Nephron (organoid): Measurements from ENCODE around the gene RFTN1.

Experiments used
- H3K27ac Mint-ChIP-seq, 3 experiments: 2 replicates each; pipeline ENCODE4 v1.8.0; 2020; ENCODE audit warnings: mixed read lengths in 3 of 3, mild to moderate bottlenecking in 2 of 3, moderate library complexity in 1 of 3
- H3K27me3 Mint-ChIP-seq: 2 replicates; pipeline ENCODE4 v1.8.0; 2021; ENCODE audit warnings: low read depth, mild to moderate bottlenecking, moderate library complexity, mixed read lengths
- H3K36me3 Mint-ChIP-seq: 2 replicates; pipeline ENCODE4 v1.8.0; 2020; ENCODE audit warnings: low read depth, mixed read lengths
- H3K4me1 Mint-ChIP-seq: 2 replicates; pipeline ENCODE4 v1.8.0; 2020; ENCODE audit warnings: mixed read lengths
- H3K4me3 Mint-ChIP-seq, 3 experiments: 2 replicates each; pipeline ENCODE4 v1.8.0; 2020; ENCODE audit warnings: mild to moderate bottlenecking in 3 of 3, mixed read lengths in 3 of 3, moderate library complexity in 2 of 3
- H3K9me3 Mint-ChIP-seq: 2 replicates; pipeline ENCODE4 v1.8.0; 2020; ENCODE audit warnings: mixed read lengths
- CTCF ChIP-seq, 3 experiments: fragments of 200-600 bp; sonication (generic); IDR thresholded peaks; one replicate each; pipeline ENCODE4 v1.5.0; 2021; ENCODE audit warnings: antibody characterized with exemption in 3 of 3; ENCODE audit not compliant: unreplicated experiment in 3 of 3

RFTN1 gene

GRCh38 chr3:16392065-16392464, 121.4 kb downstream of the RFTN1 start:
- peaks cover 51% of the 10 kb centered on the region for H3K4me1 Mint-ChIP-seq
- no peaks in the 10 kb centered on the region for H3K36me3 Mint-ChIP-seq
- peak overlapping the region; percentile 19 to 70 (median 54) for H3K27ac Mint-ChIP-seq
- peaks cover 5% of the 10 kb centered on the region for H3K27me3 Mint-ChIP-seq
- H3K9me3 Mint-ChIP-seq: no peaks in the 10 kb centered on the region
- TF ChIP-seq CTCF (IDR thresholded peaks at IDR 0.05; ENCODE audit: unreplicated experiment in 3 of 3): no peak
- no peak overlapping the region for H3K4me3 Mint-ChIP-seq

GRCh38 chr3:16390581-16390980, 122.9 kb downstream of the RFTN1 start:
- H3K36me3 Mint-ChIP-seq: no peaks in the 10 kb centered on the region
- no peaks in the 10 kb centered on the region for H3K9me3 Mint-ChIP-seq
- peaks cover 49% of the 10 kb centered on the region for H3K4me1 Mint-ChIP-seq
- no peak overlapping the region for H3K4me3 Mint-ChIP-seq
- peaks cover 5% of the 10 kb centered on the region for H3K27me3 Mint-ChIP-seq
- peak overlapping the region; percentile 4 to 27 (median 8) for H3K27ac Mint-ChIP-seq
- no peak for TF ChIP-seq CTCF (IDR thresholded peaks at IDR 0.05; ENCODE audit: unreplicated experiment in 3 of 3)

- H3K9me3 Mint-ChIP-seq: no peaks in the 10 kb centered on the region
- peak overlapping the region in 1 of 3 experiments; percentile 9 for H3K4me3 Mint-ChIP-seq
- H3K27ac Mint-ChIP-seq: peak overlapping the region; percentile 64 to 93 (median 91)
- no peak for TF ChIP-seq CTCF (IDR thresholded peaks at IDR 0.05; ENCODE audit: unreplicated experiment in 3 of 3)
- no peaks in the 10 kb centered on the region for H3K36me3 Mint-ChIP-seq
- H3K27me3 Mint-ChIP-seq: peaks cover 5% of the 10 kb centered on the region
- H3K4me1 Mint-ChIP-seq: peaks cover 49% of the 10 kb centered on the region
Observed at GRCh38 chr3:16388850-16389441, 124.6 kb downstream of the RFTN1 start.

GRCh38 chr3:16386561-16386960, 126.9 kb downstream of the RFTN1 start:
- Mint-ChIP-seq H3K9me3 (no peaks in the 10 kb centered on the region), H3K36me3 (no peaks in the 10 kb centered on the region), H3K27me3 (peaks cover 11% of the 10 kb centered on the region), H3K27ac (peak overlapping the region; percentile 11 to 64 (median 48)), H3K4me3 (no peak overlapping the region), H3K4me1 (peaks cover 43% of the 10 kb centered on the region)
- no peak for TF ChIP-seq CTCF (IDR thresholded peaks at IDR 0.05; ENCODE audit: unreplicated experiment in 3 of 3)

- H3K27me3 Mint-ChIP-seq: peaks cover 11% of the 10 kb centered on the region
- H3K36me3 Mint-ChIP-seq: no peaks in the 10 kb centered on the region
- TF ChIP-seq CTCF (IDR thresholded peaks at IDR 0.05; ENCODE audit: unreplicated experiment in 3 of 3): no peak
- H3K9me3 Mint-ChIP-seq: no peaks in the 10 kb centered on the region
- H3K27ac Mint-ChIP-seq: no peak overlapping the region
- H3K4me1 Mint-ChIP-seq: peaks cover 38% of the 10 kb centered on the region
- no peak overlapping the region for H3K4me3 Mint-ChIP-seq
Observed at GRCh38 chr3:16385151-16385550, 128.3 kb downstream of the RFTN1 start.

GRCh38 chr3:16383864-16384263, 129.6 kb downstream of the RFTN1 start:
- H3K4me1 Mint-ChIP-seq: peaks cover 26% of the 10 kb centered on the region
- TF ChIP-seq CTCF (IDR thresholded peaks at IDR 0.05; ENCODE audit: unreplicated experiment in 3 of 3): no peak
- H3K27ac Mint-ChIP-seq: no peak overlapping the region
- no peaks in the 10 kb centered on the region for H3K9me3 Mint-ChIP-seq
- no peaks in the 10 kb centered on the region for H3K36me3 Mint-ChIP-seq
- peaks cover 11% of the 10 kb centered on the region for H3K27me3 Mint-ChIP-seq
- H3K4me3 Mint-ChIP-seq: no peak overlapping the region
